Spleen (tissue), 11 donors: Measurements from ENCODE around the gene FREM3. TPM values are rescaled to one million over a fixed set of nuclear protein-coding genes. Genes with fewer than 3 reads are reported as not detected.
"Not testable (repeated sequence)": the region's sequence is repeated elsewhere in the genome, so short reads cannot be mapped to it uniquely, and the experiment has no call there.

Source experiments
- DNase-seq: peaks from one replicate; pipeline ENCODE4 v3.0.0-alpha.2; 2020
- H3K27ac ChIP-seq, 8 donors: fragments of 200-600 bp; sonication (generic) in 7 of 8; 1 replicate in 4 of 8; 2 replicates in 4 of 8; pipeline versions ENCODE4 v1.5.0 to v1.8.0; 2016 to 2021; ENCODE audit warnings: inconsistent platforms in 4 of 8, mild to moderate bottlenecking in 4 of 8, moderate library complexity in 1 of 8
- H3K27me3 ChIP-seq, 7 donors: fragments of 200-600 bp; sonication (generic) in 6 of 7; replicated peaks in 1 of 7; 1 replicate in 4 of 7; 2 replicates in 3 of 7; pipeline versions ENCODE4 v1.5.0 to v1.8.0; 2016 to 2021; ENCODE audit warnings: inconsistent platforms in 3 of 7, mild to moderate bottlenecking in 1 of 7
- H3K36me3 ChIP-seq, 6 donors: fragments of 200-600 bp; sonication (generic) in 5 of 6; 1 replicate in 4 of 6; 2 replicates in 2 of 6; pipeline versions ENCODE4 v1.5.0 to v1.8.0; 2016 to 2021; ENCODE audit warnings: inconsistent platforms in 2 of 6
- H3K4me1 ChIP-seq, 6 donors: fragments of 200-600 bp; sonication (generic) in 5 of 6; 1 replicate in 3 of 6; 2 replicates in 3 of 6; pipeline versions ENCODE4 v1.5.0 to v1.8.0; 2016 to 2021; ENCODE audit warnings: inconsistent platforms in 3 of 6
- H3K4me3 ChIP-seq, 8 donors: fragments of 200-600 bp; sonication (generic) in 7 of 8; 1 replicate in 4 of 8; 2 replicates in 4 of 8; pipeline versions ENCODE4 v1.5.0 to v1.8.0; 2016 to 2021; ENCODE audit warnings: inconsistent platforms in 4 of 8, mild to moderate bottlenecking in 4 of 8, moderate library complexity in 2 of 8
- H3K9me3 ChIP-seq, 8 donors: fragments of 200-600 bp; sonication (generic) in 7 of 8; 1 replicate in 4 of 8; 2 replicates in 4 of 8; pipeline versions ENCODE4 v1.5.0 to v1.8.0; 2016 to 2021; ENCODE audit warnings: inconsistent platforms in 4 of 8
- CTCF ChIP-seq, 11 experiments: fragments of 200-600 bp in 7 of 11; fragments of 450-650 bp in 4 of 11; sonication (generic) in 4 of 11; IDR thresholded peaks in 8 of 11; conservative IDR thresholded peaks in 3 of 11; 1 replicate in 7 of 11; 2 replicates in 4 of 11; pipeline versions ENCODE4 v1.4.0 to v1.8.0; 2016 to 2021; ENCODE audit warnings: antibody characterized with exemption in 11 of 11, inconsistent platforms in 4 of 11, mild to moderate bottlenecking in 1 of 11
- POLR2A ChIP-seq, 3 donors: fragments of 450-650 bp; IDR thresholded peaks; one replicate each; pipeline ENCODE4 v1.5.1; 2017; ENCODE audit warnings: antibody characterized with exemption in 3 of 3, mild to moderate bottlenecking in 1 of 3
- POLR2AphosphoS5 ChIP-seq, 3 donors: sonication (generic); formaldehyde crosslinking; IDR thresholded peaks; one replicate each; pipeline ENCODE4 v1.5.1; 2017; ENCODE audit warnings: antibody characterized with exemption in 3 of 3
- WGBS, 5 donors: extraction: QIAGEN DNeasy Blood & Tissue Kit in 3 of 5; methylation state at CpG; one replicate each; pipeline versions ENCODE4 v1.1.5 to v1.1.7; 2013 to 2018; 5-methylcytosine and 5-hydroxymethylcytosine counted together
- intact Hi-C: fragments of 100-400 bp; cut with DNase I; formaldehyde crosslinking; loops from one replicate; pipeline ENCODE4 v1.15.0; 2023; ENCODE audit warnings: low total_unique reads
- polyA plus RNA-seq, 3 donors: library from polyadenylated mRNA; stranded (reverse); fragments of 200-250 nt; gene quantifications; one replicate each; pipeline ENCODE4 v1.2.1, GENCODE V29; 2013
- total RNA-seq, 7 donors: library from RNA; depleted of rRNA in 3 of 7; stranded (reverse); fragments of >200 nt in 3 of 7; fragmentation: NEBNext Ultra II Directional in 4 of 7; extraction: Animal tissue kit (Norgen Biotek cat#: 25700) in 4 of 7; gene quantifications; one replicate each; pipeline versions ENCODE4 v1.1.0 to v1.2.1, GENCODE V29; 2016 to 2021
- donor health status: healthy with polysubstance abuse.
- donor health status: DM: no; HTN: no; CAD: no; lungs with moderate emphysema.
- donor health status: DM: no; HTN: no; CAD: no.
- donor health status: Bipolar disorder and iron deficiency.
- donor health status: healthy.
- donor health status: DM: no; HTN: no; CAD: no.
- donor health status: DM: yes; HTN: yes; CAD: no.

FREM3 gene
- total and polyA plus RNA-seq, 10 donors = not detected

- no peak overlapping the region for H3K4me3 ChIP-seq
- 17 to 35% (median 22%) methylated on average over 1 of the region's 1 CpG for WGBS, 5 donors
- no peaks in the 10 kb centered on the region for H3K27me3 ChIP-seq
- H3K9me3 ChIP-seq = peaks cover 0 to 4% (median 0%) of the 10 kb centered on the region in 8 donors
- intact Hi-C loops = no loop called here
- no peaks in the 10 kb centered on the region for H3K4me1 ChIP-seq
- H3K36me3 ChIP-seq = no peaks in the 10 kb centered on the region
- TF ChIP-seq POLR2A (IDR thresholded peaks at IDR 0.05) (no peak), POLR2AphosphoS5 (IDR thresholded peaks at IDR 0.05) (no peak), CTCF (IDR thresholded peaks at IDR 0.05 in 8 of 11, conservative IDR thresholded peaks at IDR 0.05 in 3 of 11) (no peak)
- H3K27ac ChIP-seq = no peak overlapping the region
- no peak for DNase-seq
These were observed 36.4 kb upstream of the FREM3 start for GRCh38 chr4:143736861-143737260.

GRCh38 chr4:143736061-143736460 lies 35.6 kb upstream of the FREM3 start:
- H3K27me3 ChIP-seq = not testable (repeated sequence)

GRCh38 chr4:143728166-143728565 lies 27.7 kb upstream of the FREM3 start:
- Histone ChIP-seq H3K27ac (no peak overlapping the region), H3K4me3 (no peak overlapping the region), H3K36me3 (no peaks in the 10 kb centered on the region), H3K4me1 (no peaks in the 10 kb centered on the region), H3K27me3 (no peaks in the 10 kb centered on the region), H3K9me3 (peaks cover 0 to under 1% (median 0%) of the 10 kb centered on the region in 8 donors)
- WGBS, 5 donors = 47 to 70% (median 54%) methylated on average over 3 of the region's 3 CpGs
- DNase-seq = no peak
- TF ChIP-seq POLR2A (IDR thresholded peaks at IDR 0.05) = no peak
- no peak for TF ChIP-seq POLR2AphosphoS5 (IDR thresholded peaks at IDR 0.05)
- no peak for TF ChIP-seq CTCF (IDR thresholded peaks at IDR 0.05 in 8 of 11, conservative IDR thresholded peaks at IDR 0.05 in 3 of 11)
- intact Hi-C loops = no loop called here

More at GRCh38 chr4:143736061-143736460, 35.6 kb upstream of the FREM3 start:
- H3K4me3 ChIP-seq, H3K36me3 ChIP-seq, intact Hi-C loops, H3K9me3 ChIP-seq, H3K4me1 ChIP-seq, H3K27ac ChIP-seq, DNase-seq: not testable (repeated sequence)
- WGBS, 5 donors = 52 to 76% (median 67%) methylated on average over 6 of the region's 6 CpGs

- no peaks in the 10 kb centered on the region for H3K36me3 ChIP-seq
- DNase-seq = no peak
- H3K27ac ChIP-seq = no peak overlapping the region
- no peaks in the 10 kb centered on the region for H3K4me1 ChIP-seq
- no peaks in the 10 kb centered on the region for H3K27me3 ChIP-seq
- no peaks in the 10 kb centered on the region for H3K9me3 ChIP-seq
- 87 to 96% (median 90%) methylated on average over 1 of the region's 1 CpG for WGBS, 5 donors
- TF ChIP-seq POLR2A (IDR thresholded peaks at IDR 0.05) (no peak), POLR2AphosphoS5 (IDR thresholded peaks at IDR 0.05) (no peak), CTCF (IDR thresholded peaks at IDR 0.05 in 8 of 11, conservative IDR thresholded peaks at IDR 0.05 in 3 of 11) (no peak)
- H3K4me3 ChIP-seq = no peak overlapping the region
- intact Hi-C loops = no loop called here
These were observed 26.2 kb upstream of the FREM3 start for GRCh38 chr4:143726714-143727113.

GRCh38 chr4:143721317-143721716 lies 20.8 kb upstream of the FREM3 start:
- H3K27me3 ChIP-seq = no peaks in the 10 kb centered on the region
- H3K9me3 ChIP-seq = no peaks in the 10 kb centered on the region
- no peak for DNase-seq
- no peak overlapping the region for H3K27ac ChIP-seq
- intact Hi-C loops = no loop called here
- WGBS, 5 donors = 76 to 91% (median 86%) methylated on average over 1 of the region's 1 CpG
- H3K36me3 ChIP-seq = no peaks in the 10 kb centered on the region
- TF ChIP-seq POLR2A (IDR thresholded peaks at IDR 0.05) (no peak), POLR2AphosphoS5 (IDR thresholded peaks at IDR 0.05) (no peak), CTCF (IDR thresholded peaks at IDR 0.05 in 8 of 11, conservative IDR thresholded peaks at IDR 0.05 in 3 of 11) (no peak)
- no peak overlapping the region for H3K4me3 ChIP-seq
- H3K4me1 ChIP-seq = no peaks in the 10 kb centered on the region

GRCh38 chr4:143718748-143719147 lies 18.3 kb upstream of the FREM3 start:
- H3K27me3 ChIP-seq, H3K27ac ChIP-seq, H3K4me1 ChIP-seq, DNase-seq, H3K9me3 ChIP-seq, H3K4me3 ChIP-seq, intact Hi-C loops, H3K36me3 ChIP-seq: not testable (repeated sequence)
- WGBS, 5 donors = no CpG with 5 or more reads among the region's 1 CpG
